Caki2 (cell line): Measurements from ENCODE around the gene ACKR4. TPM values are rescaled to one million over a fixed set of nuclear protein-coding genes. Genes with fewer than 3 reads are reported as not detected.
"Not testable (repeated sequence)": the region's sequence is repeated elsewhere in the genome, so short reads cannot be mapped to it uniquely, and the experiment has no call there.

Experiments
- DNase-seq: peaks from one replicate; pipeline ENCODE4 v3.0.0-alpha.2; 2015; ENCODE audit warnings: low read depth
- in situ Hi-C: cut with HindIII; loops from 2 replicates; pipeline ENCODE4 v1.10.0; 2016; ENCODE audit warnings: low sequenced_read_pairs, low pct_unique_long_range_greater_than_20kb, mixed read lengths
- total RNA-seq: library from RNA; depleted of rRNA; stranded (reverse); fragments of >200 nt; shearing (Covaris generic); gene quantifications from 2 replicates; pipeline ENCODE4 v1.2.3, GENCODE V29; 2014; ENCODE audit warnings: low replicate concordance; rRNA removed

ACKR4 gene
- total RNA-seq, 1 experiment from 2014 or later, result not detected

DNA sequence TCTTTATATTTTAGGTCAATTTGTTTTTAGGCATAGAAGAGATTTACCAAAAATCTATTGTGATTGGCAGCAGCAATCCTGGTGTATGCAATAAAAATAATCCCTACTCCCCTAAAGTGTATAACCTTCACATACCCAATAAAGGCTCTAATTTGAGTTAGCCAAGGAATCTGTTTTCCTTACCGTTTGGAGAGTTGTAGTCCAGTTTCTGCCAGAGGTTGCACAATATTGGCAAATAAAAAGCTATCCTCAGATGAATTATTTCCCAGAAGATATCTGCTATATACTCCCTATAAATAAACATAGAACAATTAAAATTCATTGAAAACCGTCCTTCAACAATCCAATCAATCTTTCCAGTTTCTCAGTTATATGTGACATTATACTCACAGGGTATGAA is 31.1 kb downstream of the ACKR4 start:
- in situ Hi-C loops, result no loop called here
- DNase-seq, result no peak

DNA sequence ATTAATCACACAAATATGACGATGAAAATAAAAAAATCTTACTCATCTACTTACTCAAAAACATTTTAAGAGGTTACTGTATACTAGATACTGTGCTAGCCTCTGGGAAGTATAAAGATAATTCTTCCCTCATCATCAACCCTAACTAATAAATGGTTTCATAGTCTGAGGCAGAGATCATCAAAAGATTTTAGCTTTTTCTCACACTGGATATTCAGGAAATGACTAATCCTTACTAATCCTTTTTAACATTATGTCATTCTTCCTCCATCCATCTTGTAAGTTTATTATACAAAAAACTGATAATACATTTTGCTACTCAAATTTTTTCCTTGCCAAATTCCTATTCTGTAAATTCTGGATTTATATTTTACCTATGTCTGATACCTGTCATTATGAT is 32.9 kb downstream of the ACKR4 start:
- in situ Hi-C loops, result no loop called here
- no peak for DNase-seq

DNA sequence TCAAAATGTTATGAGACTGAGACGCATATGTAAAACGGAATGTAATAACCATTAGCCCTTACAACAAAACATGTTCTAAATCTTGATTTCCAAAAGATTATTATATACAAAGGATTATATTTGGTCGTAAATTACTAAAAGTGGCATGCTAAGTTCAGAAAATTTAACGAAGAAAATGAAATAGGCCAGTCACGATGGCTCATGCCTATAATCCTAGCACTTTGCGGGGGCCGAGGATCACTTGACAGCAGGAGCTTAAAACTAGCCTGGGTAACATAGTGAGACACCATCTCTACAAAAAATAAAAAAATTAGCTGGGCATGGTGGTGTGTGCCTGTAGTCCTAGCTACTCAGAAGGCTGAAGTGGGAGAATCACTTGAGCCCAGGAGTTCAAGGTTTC is 33.5 kb downstream of the ACKR4 start:
- in situ Hi-C loops, result no loop called here
- DNase-seq, result no peak

DNA sequence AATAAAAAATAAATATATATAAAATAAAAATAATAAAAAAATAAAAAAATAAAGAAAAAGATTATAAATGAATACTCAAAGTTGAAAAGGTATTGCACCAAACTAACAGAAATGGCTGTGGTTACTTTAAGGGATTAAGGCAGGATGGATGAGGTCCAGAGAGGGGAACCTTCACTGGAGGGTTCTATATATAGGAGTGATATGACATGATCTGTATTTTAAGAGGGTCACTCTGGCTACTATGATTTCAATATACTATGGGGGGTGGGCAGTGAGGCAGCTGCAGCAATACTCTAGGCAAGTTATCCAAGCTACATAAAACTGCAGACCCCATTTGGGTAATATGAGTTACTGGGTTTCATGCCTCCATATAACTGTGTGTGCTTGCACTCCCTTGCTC is 38.0 kb downstream of the ACKR4 start:
- in situ Hi-C loops, result no loop called here
- DNase-seq, result no peak

GRCh38 chr3:132637590-132637989 is 40.5 kb downstream of the ACKR4 start:
- DNase-seq, result no peak
- in situ Hi-C loops, result no loop called here

GRCh38 chr3:132638706-132639105 is 41.6 kb downstream of the ACKR4 start:
- DNase-seq, result no peak
- in situ Hi-C loops, result no loop called here

- DNase-seq, in situ Hi-C loops: not testable (repeated sequence)
Measured at GRCh38 chr3:132641427-132641826, 44.4 kb downstream of the ACKR4 start.

GRCh38 chr3:132641837-132642538 is 44.9 kb downstream of the ACKR4 start:
- peak; percentile 29 for DNase-seq
- in situ Hi-C loops, result no loop called here

DNA sequence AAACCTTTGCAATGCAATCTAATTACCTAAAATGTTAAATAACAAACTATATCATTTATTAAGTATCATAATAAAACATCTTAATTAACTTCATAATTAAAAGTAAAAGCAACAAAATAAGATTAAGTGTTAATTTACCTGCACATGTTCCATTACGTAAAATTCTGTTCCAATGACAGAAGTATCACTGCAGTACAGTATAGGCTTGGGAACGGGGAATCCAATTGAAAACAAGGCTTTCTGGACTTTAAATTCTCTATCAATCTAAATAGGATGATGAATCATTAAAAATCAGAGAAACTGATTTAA is 45.4 kb downstream of the ACKR4 start:
- in situ Hi-C loops, result no loop called here

DNA sequence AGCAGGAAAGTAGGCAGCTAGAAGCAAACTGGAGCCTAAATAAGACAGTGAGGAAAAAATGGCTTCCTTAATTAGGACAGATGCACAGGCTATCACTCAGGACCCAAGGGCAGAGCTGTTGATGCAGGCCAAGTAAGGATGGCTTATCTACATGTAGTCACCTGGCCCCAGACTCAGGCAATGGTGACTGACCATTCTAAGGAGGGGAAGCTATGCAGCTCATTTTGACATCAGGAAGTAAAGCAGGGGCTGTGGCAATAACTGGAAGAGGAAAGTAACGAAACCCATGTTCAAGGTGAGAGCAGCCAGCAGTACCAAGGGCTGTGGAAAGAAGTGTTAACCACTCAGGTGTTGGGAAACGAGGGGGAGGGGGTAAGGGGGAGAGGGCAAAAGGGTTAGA is 46.3 kb downstream of the ACKR4 start:
- in situ Hi-C loops, result no loop called here
- no peak for DNase-seq

More for the DNA sequence above, 45.4 kb downstream of the ACKR4 start:
- no peak for DNase-seq

GRCh38 chr3:132645058-132645457 is 48.0 kb downstream of the ACKR4 start:
- in situ Hi-C loops, result no loop called here

GRCh38 chr3:132650153-132650552 is 53.1 kb downstream of the ACKR4 start:
- in situ Hi-C loops, result no loop called here
- DNase-seq, result no peak

More at GRCh38 chr3:132645058-132645457, 48.0 kb downstream of the ACKR4 start:
- no peak for DNase-seq

Other genes with a start within 250 kb of the ACKR4 start
- 12.0 and 18.0 TPM in 2 replicates for gene DNAJC13, start 179.8 kb upstream of the ACKR4 start, total RNA-seq
- 6.0 and 9.9 TPM in 2 replicates for gene ACAD11, start 62.5 kb downstream of the ACKR4 start, total RNA-seq
- 10.4 and 34.0 TPM in 2 replicates for gene UBA5, start 63.1 kb downstream of the ACKR4 start, total RNA-seq
- gene NPHP3, start 125.1 kb downstream of the ACKR4 start, total RNA-seq, result 11.6 and 27.3 TPM in 2 replicates